NT2/D1 (cell line): ENCODE results near the gene SYPL2.

ENCODE experiments used
- SUZ12 ChIP-seq: IDR thresholded peaks from 2 replicates; pipeline ENCODE4 v1.6.1; 2011; ENCODE audit not compliant: insufficient read length, insufficient read depth; ENCODE audit errors: extremely low read depth
- ZNF274 ChIP-seq: IDR thresholded peaks from 2 replicates; pipeline ENCODE4 v1.6.1; 2011; ENCODE audit warnings: mild to moderate bottlenecking, low read depth, low read length

DNA sequence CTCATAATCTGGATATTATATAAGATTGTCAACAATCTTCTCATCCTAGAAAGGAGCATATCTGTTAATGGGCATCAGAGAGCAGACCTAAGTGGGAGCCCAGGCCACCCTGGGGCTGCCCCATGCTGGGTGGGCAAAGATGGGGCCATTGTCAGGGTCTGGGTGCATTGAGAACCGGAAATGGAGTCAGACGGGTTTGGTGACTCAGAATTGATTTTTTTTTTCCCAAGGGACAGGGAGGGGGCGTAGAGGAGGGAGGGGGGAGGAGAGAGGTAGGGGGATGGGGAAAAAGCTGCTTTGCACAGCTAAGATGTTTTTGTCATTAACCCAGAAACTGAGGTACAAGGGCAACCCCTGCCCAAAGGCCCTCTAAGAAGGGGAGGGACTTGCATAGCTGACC is 18.7 kb downstream of the SYPL2 start:
- TF ChIP-seq ZNF274 (no peak), SUZ12 (no peak)
